ENCODE measurements around the gene CYP4X1. TPM values are rescaled to one million over a fixed set of nuclear protein-coding genes. Genes with fewer than 3 reads are reported as not detected.

CYP4X1 gene
- total RNA-seq, 1 experiment from 2014 or later: 0.44 TPM

- H3K27me3 ChIP-seq (ENCODE audit: insufficient read depth, low read length): no peaks in the 10 kb centered on the region
- H3K4me1 Mint-ChIP-seq: no peaks in the 10 kb centered on the region
Measured at GRCh38 chr1:47036764-47037163, 13.3 kb downstream of the CYP4X1 start.

More at GRCh38 chr1:47036764-47037163, 13.3 kb downstream of the CYP4X1 start:
- Mint-ChIP-seq H3K27me3 (ENCODE audit: low read depth) (peaks cover 22% of the 10 kb centered on the region; the same call in 1 of the 2 replicates), H3K27ac (no peak overlapping the region), H3K4me3 (no peak overlapping the region), H3K36me3 (ENCODE audit: insufficient read depth in 1 of 3, low read depth in 3 of 3) (no peaks in the 10 kb centered on the region), H3K9me3 (no peaks in the 10 kb centered on the region)
- Histone ChIP-seq H4K8ac (replicated peaks; ENCODE audit: insufficient read length, low read depth, low read length) (no peak overlapping the region), H2BK5ac (ENCODE audit: insufficient read length, low read length) (no peak overlapping the region), H3K23me2 (ENCODE audit: insufficient read length, low read depth, low read length, poor library complexity, severe bottlenecking) (no peaks in the 10 kb centered on the region), H2BK120ac (ENCODE audit: low read depth, low read length, poor library complexity, severe bottlenecking) (no peak overlapping the region), H3K56ac (ENCODE audit: insufficient read length, low read depth, low read length) (no peak overlapping the region), H3K9me3 (ENCODE audit: control insufficient read depth, low read depth, low read length) (no peaks in the 10 kb centered on the region), H2AFZ (ENCODE audit: low read length) (no peak overlapping the region), H3K4me2 (ENCODE audit: insufficient read depth, insufficient read length, low read length) (no peak overlapping the region), H3K23ac (ENCODE audit: insufficient read length, low read depth, low read length) (no peak overlapping the region), H4K5ac (ENCODE audit: insufficient read length, low read depth, low read length) (no peak overlapping the region), H2BK15ac (ENCODE audit: low read depth, low read length) (no peak overlapping the region), H3K9ac (ENCODE audit: extremely low read depth, insufficient read length, low read length) (no peak overlapping the region), H2BK20ac (ENCODE audit: low read depth, low read length, poor library complexity, severe bottlenecking) (no peak overlapping the region), H2AK5ac (ENCODE audit: insufficient read length, low read length) (no peak overlapping the region), H2BK12ac (ENCODE audit: insufficient read length, low read depth, low read length) (no peak overlapping the region), H4K91ac (ENCODE audit: insufficient read length, low read depth, low read length) (no peak overlapping the region), H3K4me1 (ENCODE audit: insufficient read depth, low read length) (no peaks in the 10 kb centered on the region), H3K27ac (ENCODE audit: insufficient read length, low read depth, low read length) (no peak overlapping the region), H3K79me2 (ENCODE audit: insufficient read depth, low read length) (no peaks in the 10 kb centered on the region), H3T11ph (ENCODE audit: low read length) (no peak overlapping the region), H3K18ac (ENCODE audit: insufficient read length, low read depth, low read length) (no peak overlapping the region), H3K14ac (ENCODE audit: insufficient read depth, low read length) (no peak overlapping the region), H4K20me1 (ENCODE audit: control insufficient read depth, insufficient read depth, insufficient read length) (no peaks in the 10 kb centered on the region), H3K79me1 (ENCODE audit: insufficient read depth, low read depth, low read length, poor library complexity, severe bottlenecking) (no peaks in the 10 kb centered on the region), H3K4ac (ENCODE audit: low read depth, low read length) (no peak overlapping the region)
- WGBS (ENCODE audit: extremely low coverage, insufficient read length, low lambda C conversion rate): no CpG with 5 or more reads among the region's 1 CpG
- no peak for TF ChIP-seq CTCF (conservative IDR thresholded peaks at IDR 0.05)
- DNase-seq: no peak
